HEK293 (cell line): ENCODE results near the gene TMEM171.
A peak's percentile ranks its signal among the peaks of the same experiment; 100 is the strongest.

Experiments
- CTCF ChIA-PET: fragments of 350-600 bp; formaldehyde crosslinking; extraction: SDS; loops from one replicate; lab custom pipeline; 2021; ENCODE audit warnings: antibody characterized with exemption; lab: Yijun Ruan, JAX
- POLR2A ChIA-PET: fragments of 300-600 bp; formaldehyde crosslinking; extraction: SDS; loops from one replicate; lab custom pipeline; 2020; ENCODE audit warnings: antibody characterized with exemption, inconsistent platforms; lab: Yijun Ruan, JAX
- H3K27ac ChIP-seq: fragments of 200-500 bp; sonication (Bioruptor generic); 2 replicates; pipeline ENCODE4 v1.5.1; 2014; ENCODE audit warnings: low read depth, low read length, control low read depth, inconsistent platforms; ENCODE audit errors: extremely low read depth
- H3K36me3 ChIP-seq, 2 experiments: fragments of 200-500 bp in 1 of 2; sonication (Bioruptor generic) in 1 of 2; 1 replicate in 1 of 2; 2 replicates in 1 of 2; pipeline ENCODE4 v1.5.1; 2014 to 2017; ENCODE audit warnings: inconsistent platforms in 2 of 2, low read length in 2 of 2; ENCODE audit not compliant: control insufficient read depth in 2 of 2, insufficient read depth in 1 of 2
- H3K4me1 ChIP-seq: fragments of 200-500 bp; sonication (Bioruptor generic); 2 replicates; pipeline ENCODE4 v1.5.1; 2014; ENCODE audit warnings: mild to moderate bottlenecking, low read length, inconsistent platforms; ENCODE audit not compliant: control insufficient read depth, insufficient read depth
- H3K4me3 ChIP-seq: 2 replicates; pipeline ENCODE4 v1.5.1; 2011; ENCODE audit warnings: low read depth, mild to moderate bottlenecking, control low read depth, low read length, moderate library complexity
- H3K9me3 ChIP-seq: fragments of 200-500 bp; sonication (Bioruptor generic); 2 replicates; pipeline ENCODE4 v1.5.1; 2014; ENCODE audit warnings: low read depth, low read length, inconsistent platforms; ENCODE audit not compliant: control insufficient read depth, insufficient read depth
- GLIS1 ChIP-seq: fragments of 450-650 bp; formaldehyde crosslinking; IDR thresholded peaks from 2 replicates; pipeline ENCODE4 v1.5.1; 2016; ENCODE audit warnings: missing biosample characterization, missing genetic modification characterization
- GLIS2 ChIP-seq: fragments of 450-650 bp; formaldehyde crosslinking; IDR thresholded peaks from 2 replicates; pipeline ENCODE4 v1.5.1; 2016; ENCODE audit warnings: missing biosample characterization, missing genetic modification characterization
- KLF8 ChIP-seq: fragments of 450-650 bp; formaldehyde crosslinking; IDR thresholded peaks from 2 replicates; pipeline ENCODE4 v1.5.1; 2016; ENCODE audit warnings: missing biosample characterization, missing genetic modification characterization
- REPIN1 ChIP-seq: fragments of 450-650 bp; formaldehyde crosslinking; IDR thresholded peaks from 2 replicates; pipeline ENCODE4 v1.5.1; 2017; ENCODE audit warnings: missing biosample characterization, missing genetic modification characterization, low read depth
- SCRT1 ChIP-seq: fragments of 450-650 bp; formaldehyde crosslinking; IDR thresholded peaks from 2 replicates; pipeline ENCODE4 v1.5.1; 2016; ENCODE audit warnings: missing biosample characterization, missing genetic modification characterization, borderline replicate concordance
- SCRT2 ChIP-seq: fragments of 450-650 bp; formaldehyde crosslinking; IDR thresholded peaks from 2 replicates; pipeline ENCODE4 v1.5.1; 2016; ENCODE audit warnings: missing biosample characterization, missing genetic modification characterization
- ZBTB17 ChIP-seq: fragments of 450-650 bp; formaldehyde crosslinking; IDR thresholded peaks from 2 replicates; pipeline ENCODE4 v1.5.1; 2016; ENCODE audit warnings: missing biosample characterization, missing genetic modification characterization
- ZFP37 ChIP-seq: fragments of 450-650 bp; formaldehyde crosslinking; IDR thresholded peaks from 2 replicates; pipeline ENCODE4 v1.5.1; 2016; ENCODE audit warnings: missing biosample characterization, missing genetic modification characterization
- ZNF155 ChIP-seq: fragments of 450-650 bp; formaldehyde crosslinking; IDR thresholded peaks from 2 replicates; pipeline ENCODE4 v1.5.1; 2016; ENCODE audit warnings: missing biosample characterization, missing genetic modification characterization
- ZNF174 ChIP-seq: fragments of 450-650 bp; formaldehyde crosslinking; IDR thresholded peaks from 2 replicates; pipeline ENCODE4 v1.5.0; 2017; ENCODE audit warnings: missing biosample characterization, mild to moderate bottlenecking, missing genetic modification characterization
- ZNF2 ChIP-seq: fragments of 450-650 bp; formaldehyde crosslinking; IDR thresholded peaks from 2 replicates; pipeline ENCODE4 v1.5.1; 2016; ENCODE audit warnings: missing biosample characterization, missing genetic modification characterization
- ZNF239 ChIP-seq: fragments of 450-650 bp; formaldehyde crosslinking; IDR thresholded peaks from 2 replicates; pipeline ENCODE4 v1.5.1; 2016; ENCODE audit warnings: missing biosample characterization, missing genetic modification characterization
- ZNF24 ChIP-seq: fragments of 450-650 bp; formaldehyde crosslinking; IDR thresholded peaks from 2 replicates; pipeline ENCODE4 v1.5.1; 2016; ENCODE audit warnings: missing biosample characterization, missing genetic modification characterization
- ZNF26 ChIP-seq: fragments of 450-650 bp; formaldehyde crosslinking; IDR thresholded peaks from 2 replicates; pipeline ENCODE4 v1.5.1; 2016; ENCODE audit warnings: missing biosample characterization, missing genetic modification characterization
- ZNF274 ChIP-seq, 2 experiments: fragments of 200-500 bp in 1 of 2; fragments of 450-650 bp in 1 of 2; sonication (Bioruptor generic) in 1 of 2; formaldehyde crosslinking in 1 of 2; IDR thresholded peaks; 2 replicates each; pipeline versions ENCODE4 v1.5.1 to v1.6.1; 2014 to 2016; ENCODE audit warnings: borderline replicate concordance in 1 of 2, inconsistent platforms in 1 of 2, low read length in 1 of 2, missing biosample characterization in 1 of 2, missing genetic modification characterization in 1 of 2
- ZNF311 ChIP-seq: fragments of 450-650 bp; formaldehyde crosslinking; IDR thresholded peaks from 2 replicates; pipeline ENCODE4 v1.5.1; 2017; ENCODE audit warnings: missing biosample characterization, missing genetic modification characterization, borderline replicate concordance
- ZNF416 ChIP-seq: fragments of 450-650 bp; formaldehyde crosslinking; IDR thresholded peaks from 2 replicates; pipeline ENCODE4 v1.5.1; 2016; ENCODE audit warnings: missing biosample characterization, missing genetic modification characterization
- ZNF510 ChIP-seq: fragments of 450-650 bp; formaldehyde crosslinking; IDR thresholded peaks from 2 replicates; pipeline ENCODE4 v1.5.1; 2018; ENCODE audit warnings: mild to moderate bottlenecking, missing genetic modification characterization, missing biosample characterization; ENCODE audit not compliant: insufficient replicate concordance
- ZNF560 ChIP-seq: fragments of 450-650 bp; formaldehyde crosslinking; IDR thresholded peaks from 2 replicates; pipeline ENCODE4 v1.5.1; 2017; ENCODE audit warnings: missing biosample characterization, missing genetic modification characterization, borderline replicate concordance
- ZNF692 ChIP-seq: fragments of 450-650 bp; formaldehyde crosslinking; IDR thresholded peaks from 2 replicates; pipeline ENCODE4 v1.5.1; 2016; ENCODE audit warnings: missing biosample characterization, missing genetic modification characterization
- ZNF701 ChIP-seq: fragments of 450-650 bp; formaldehyde crosslinking; IDR thresholded peaks from 2 replicates; pipeline ENCODE4 v1.5.1; 2016; ENCODE audit warnings: missing biosample characterization, missing genetic modification characterization
- ZNF777 ChIP-seq: fragments of 450-650 bp; formaldehyde crosslinking; IDR thresholded peaks from 2 replicates; pipeline ENCODE4 v1.5.1; 2017; ENCODE audit warnings: missing biosample characterization, missing genetic modification characterization, borderline replicate concordance
- TF ChIP-seq, protein P1 (sequence below): fragments of 450-650 bp; formaldehyde crosslinking; IDR thresholded peaks from 2 replicates; pipeline ENCODE4 v1.5.1; 2017; ENCODE audit warnings: missing biosample characterization, missing genetic modification characterization
- TF ChIP-seq, protein P2 (sequence below): fragments of 450-650 bp; formaldehyde crosslinking; IDR thresholded peaks from 2 replicates; pipeline ENCODE4 v1.5.1; 2016; ENCODE audit warnings: missing biosample characterization, missing genetic modification characterization, low read depth
- TF ChIP-seq, protein P3 (sequence below): fragments of 450-650 bp; formaldehyde crosslinking; IDR thresholded peaks from 2 replicates; pipeline ENCODE4 v1.5.1; 2016; ENCODE audit warnings: missing biosample characterization, missing genetic modification characterization

TMEM171 gene

DNA sequence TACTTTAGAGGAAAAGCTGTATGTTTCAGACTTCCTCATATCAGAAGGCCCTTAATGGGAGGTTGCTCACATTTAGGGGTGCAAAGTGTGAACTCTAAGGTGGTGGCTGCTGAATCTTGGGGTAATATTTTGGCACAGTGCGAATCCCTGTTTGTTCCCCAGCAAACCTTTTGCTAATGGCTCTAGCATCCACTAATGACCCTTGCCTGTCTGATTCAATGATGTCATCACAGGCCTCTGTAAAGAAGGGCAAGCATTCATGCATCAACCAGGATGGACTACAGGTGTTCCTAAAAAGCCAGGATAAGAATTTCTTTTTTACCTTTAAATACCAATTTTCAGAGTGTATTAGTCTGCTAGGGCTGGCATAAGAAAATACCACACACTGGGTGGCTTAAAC, 20.4 kb downstream of the TMEM171 start:
- no peaks in the 10 kb centered on the region for H3K4me1 ChIP-seq
- POLR2A ChIA-PET: no interaction called here
- CTCF ChIA-PET: interaction anchor here (0.6 kb wide), 1 partner anchor 107 kb away, joined by 3 read pairs; no protein-coding TSS in a partner anchor
- TF ChIP-seq, protein P1, sequence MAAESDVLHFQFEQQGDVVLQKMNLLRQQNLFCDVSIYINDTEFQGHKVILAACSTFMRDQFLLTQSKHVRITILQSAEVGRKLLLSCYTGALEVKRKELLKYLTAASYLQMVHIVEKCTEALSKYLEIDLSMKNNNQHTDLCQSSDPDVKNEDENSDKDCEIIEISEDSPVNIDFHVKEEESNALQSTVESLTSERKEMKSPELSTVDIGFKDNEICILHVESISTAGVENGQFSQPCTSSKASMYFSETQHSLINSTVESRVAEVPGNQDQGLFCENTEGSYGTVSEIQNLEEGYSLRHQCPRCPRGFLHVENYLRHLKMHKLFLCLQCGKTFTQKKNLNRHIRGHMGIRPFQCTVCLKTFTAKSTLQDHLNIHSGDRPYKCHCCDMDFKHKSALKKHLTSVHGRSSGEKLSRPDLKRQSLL (tag by site-specific recombination): peak; percentile 66; the same call in 1 of the 2 replicates
- no peak for TF ChIP-seq ZNF26 (tag by site-specific recombination)
- TF ChIP-seq, protein P2, sequence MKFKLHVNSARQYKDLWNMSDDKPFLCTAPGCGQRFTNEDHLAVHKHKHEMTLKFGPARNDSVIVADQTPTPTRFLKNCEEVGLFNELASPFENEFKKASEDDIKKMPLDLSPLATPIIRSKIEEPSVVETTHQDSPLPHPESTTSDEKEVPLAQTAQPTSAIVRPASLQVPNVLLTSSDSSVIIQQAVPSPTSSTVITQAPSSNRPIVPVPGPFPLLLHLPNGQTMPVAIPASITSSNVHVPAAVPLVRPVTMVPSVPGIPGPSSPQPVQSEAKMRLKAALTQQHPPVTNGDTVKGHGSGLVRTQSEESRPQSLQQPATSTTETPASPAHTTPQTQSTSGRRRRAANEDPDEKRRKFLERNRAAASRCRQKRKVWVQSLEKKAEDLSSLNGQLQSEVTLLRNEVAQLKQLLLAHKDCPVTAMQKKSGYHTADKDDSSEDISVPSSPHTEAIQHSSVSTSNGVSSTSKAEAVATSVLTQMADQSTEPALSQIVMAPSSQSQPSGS (tag by site-specific recombination): peak; percentile 48
- no peak for TF ChIP-seq GLIS1
- no peak for TF ChIP-seq ZNF560 (tag by site-specific recombination)
- peak; percentile 53 for TF ChIP-seq SCRT2
- peak; percentile 56 for TF ChIP-seq ZBTB17 (tag by site-specific recombination)
- TF ChIP-seq ZNF174: no peak
- no peak overlapping the region for H3K4me3 ChIP-seq
- no peak overlapping the region for H3K27ac ChIP-seq
- H3K9me3 ChIP-seq: no peaks in the 10 kb centered on the region
- H3K36me3 ChIP-seq: no peaks in the 10 kb centered on the region

DNA sequence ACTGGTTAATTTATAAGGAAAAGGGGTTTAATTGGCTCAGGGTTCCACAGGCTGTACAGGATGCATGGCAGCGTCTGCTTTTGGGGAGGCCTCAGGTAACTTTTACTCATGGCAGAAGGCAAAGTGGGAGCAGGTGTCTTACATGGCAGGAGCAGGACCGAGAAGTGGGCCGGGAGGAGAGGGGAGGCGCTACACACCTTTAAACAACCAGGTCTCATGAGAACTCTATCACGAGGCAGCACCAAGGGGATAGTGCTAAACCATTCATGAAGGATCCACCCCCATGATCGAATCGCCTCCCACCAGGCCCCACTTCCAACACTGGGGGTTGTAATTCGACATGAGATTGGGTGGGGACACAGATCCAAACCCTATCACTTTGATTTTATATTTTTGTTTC, 21.7 kb downstream of the TMEM171 start:
- ChIA-PET CTCF (no interaction called here), POLR2A (no interaction called here)
- H3K9me3 ChIP-seq: no peaks in the 10 kb centered on the region
- H3K27ac ChIP-seq: no peak overlapping the region
- H3K36me3 ChIP-seq: no peaks in the 10 kb centered on the region
- no peak overlapping the region for H3K4me3 ChIP-seq
- no peak for TF ChIP-seq GLIS2 (tag by site-specific recombination)
- no peak for TF ChIP-seq ZNF311 (tag by site-specific recombination)
- TF ChIP-seq ZNF174: no peak
- no peaks in the 10 kb centered on the region for H3K4me1 ChIP-seq

DNA sequence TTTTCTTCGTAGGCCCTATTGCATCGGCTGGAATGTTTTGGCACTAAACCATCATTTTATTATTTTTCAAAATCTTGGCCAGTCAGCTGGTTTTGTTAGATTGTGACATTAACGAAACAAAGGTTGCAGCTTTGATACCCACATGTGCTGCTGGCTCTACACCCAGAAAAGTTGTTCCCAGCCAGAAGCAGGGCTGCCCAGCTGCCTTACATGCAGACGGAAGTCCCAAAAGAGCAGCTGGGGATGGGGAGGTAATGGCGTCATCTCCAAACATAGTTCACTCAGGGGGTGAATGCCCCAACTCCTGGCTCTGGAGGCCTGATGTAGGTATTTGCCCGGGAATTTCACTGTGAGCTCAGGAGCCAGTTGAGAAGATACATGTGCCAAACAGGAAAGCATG, 23.3 kb downstream of the TMEM171 start:
- Histone ChIP-seq H3K4me1 (no peaks in the 10 kb centered on the region), H3K9me3 (no peaks in the 10 kb centered on the region), H3K4me3 (no peak overlapping the region), H3K36me3 (no peaks in the 10 kb centered on the region), H3K27ac (no peak overlapping the region)
- ChIA-PET CTCF (interaction anchor here (0.6 kb wide), 1 partner anchor 58 kb away, joined by 3 read pairs; no protein-coding TSS in a partner anchor), POLR2A (no interaction called here)
- TF ChIP-seq ZNF692 (tag by site-specific recombination): no peak
- TF ChIP-seq ZNF274 (IDR thresholded peaks at IDR 0.05; ENCODE audit: low read length): no peak
- TF ChIP-seq ZNF274 (tag by site-specific recombination; IDR thresholded peaks at IDR 0.05; ENCODE audit: borderline replicate concordance): no peak
- TF ChIP-seq REPIN1: no peak
- TF ChIP-seq ZNF510 (tag by site-specific recombination): no peak
- TF ChIP-seq ZNF239: no peak
- no peak for TF ChIP-seq ZNF155 (tag by site-specific recombination)
- TF ChIP-seq ZFP37 (tag by site-specific recombination): no peak
- TF ChIP-seq, protein P3, sequence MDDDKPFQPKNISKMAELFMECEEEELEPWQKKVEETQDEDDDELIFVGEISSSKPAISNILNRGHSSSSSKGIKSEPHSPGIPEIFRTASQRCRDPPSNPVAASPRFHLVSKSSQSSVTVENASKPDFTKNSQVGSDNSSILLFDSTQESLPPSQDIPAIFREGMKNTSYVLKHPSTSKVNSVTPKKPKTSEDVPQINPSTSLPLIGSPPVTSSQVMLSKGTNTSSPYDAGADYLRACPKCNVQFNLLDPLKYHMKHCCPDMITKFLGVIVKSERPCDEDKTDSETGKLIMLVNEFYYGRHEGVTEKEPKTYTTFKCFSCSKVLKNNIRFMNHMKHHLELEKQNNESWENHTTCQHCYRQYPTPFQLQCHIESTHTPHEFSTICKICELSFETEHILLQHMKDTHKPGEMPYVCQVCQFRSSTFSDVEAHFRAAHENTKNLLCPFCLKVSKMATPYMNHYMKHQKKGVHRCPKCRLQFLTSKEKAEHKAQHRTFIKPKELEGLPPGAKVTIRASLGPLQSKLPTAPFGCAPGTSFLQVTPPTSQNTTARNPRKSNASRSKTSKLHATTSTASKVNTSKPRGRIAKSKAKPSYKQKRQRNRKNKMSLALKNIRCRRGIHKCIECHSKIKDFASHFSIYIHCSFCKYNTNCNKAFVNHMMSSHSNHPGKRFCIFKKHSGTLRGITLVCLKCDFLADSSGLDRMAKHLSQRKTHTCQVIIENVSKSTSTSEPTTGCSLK (tag by site-specific recombination): no peak
- no peak for TF ChIP-seq ZNF416 (tag by site-specific recombination)
- TF ChIP-seq KLF8 (tag by site-specific recombination): no peak
- TF ChIP-seq ZNF701 (tag by site-specific recombination): no peak
- TF ChIP-seq ZNF777 (tag by site-specific recombination): no peak
- TF ChIP-seq ZNF24 (tag by site-specific recombination): no peak
- TF ChIP-seq SCRT1 (tag by site-specific recombination): no peak
- TF ChIP-seq ZNF2 (tag by site-specific recombination): no peak
